HepG2 (cell line): ENCODE measurements around the gene ASCC3. TPM values are rescaled to one million over a fixed set of nuclear protein-coding genes. Genes with fewer than 3 reads are reported as not detected.

Source experiments
- ATAC-seq: fragments of 200-7000 bp; cut with Tn5 transposase; 3 replicates; pipeline ENCODE4 v1.9.1; 2020; ENCODE audit warnings: mild to moderate bottlenecking, moderate library complexity
- BruUV-seq: library from RNA; stranded (reverse); fragments of 400-500 nt; replicated peaks from 2 replicates; lab custom pipeline; 2021; lab: Mats Ljungman, UMichigan
- CTCF ChIA-PET: fragments of 300-600 bp; formaldehyde crosslinking; extraction: SDS; loops from one replicate; lab custom pipeline; 2021; ENCODE audit warnings: low total read pairs, inconsistent platforms, low intra/inter-chr PET ratio; lab: Yijun Ruan, JAX
- POLR2A ChIA-PET: fragments of 350-600 bp; sonication (Branson Sonifier 250); formaldehyde crosslinking; loops from one replicate; lab custom pipeline; 2020; ENCODE audit warnings: antibody characterized with exemption, inconsistent platforms; lab: Yijun Ruan, JAX
- DNase-seq: peaks from one replicate; pipeline ENCODE4 v3.0.0-alpha.2; 2015; ENCODE audit warnings: low spot score
- FAIRE-seq: peaks from 3 replicates; lab custom pipeline; 2011; peaks lifted over from hg19 to GRCh38; lab: Jason Lieb, UNC
- H2AFZ ChIP-seq: one replicate; pipeline ENCODE4 v1.6.1; 2011; ENCODE audit warnings: low read length, inconsistent platforms
- H3K27ac ChIP-seq: fragments of 300-600 bp; 3 replicates; pipeline ENCODE4 v1.8.0; 2011; ENCODE audit warnings: mixed run types, mild to moderate bottlenecking, mixed read lengths, low read length, inconsistent platforms; ENCODE audit not compliant: insufficient read depth; ENCODE audit errors: extremely low read length
- H3K27me3 ChIP-seq, 2 experiments: fragments of 200-600 bp in 1 of 2; 2 replicates in 1 of 2; 3 replicates in 1 of 2; pipeline versions ENCODE4 v1.6.0 to v1.8.0; 2011; ENCODE audit warnings: low read length in 2 of 2, mild to moderate bottlenecking in 2 of 2, moderate library complexity in 2 of 2, inconsistent platforms in 1 of 2; ENCODE audit not compliant: insufficient read depth in 2 of 2, control insufficient read depth in 1 of 2
- H3K36me3 ChIP-seq, 2 experiments: fragments of 200-600 bp in 1 of 2; replicated peaks in 1 of 2; 2 replicates in 1 of 2; 3 replicates in 1 of 2; pipeline versions ENCODE4 v1.5.1 to v1.8.0; 2011; ENCODE audit warnings: low read length in 2 of 2, inconsistent platforms in 1 of 2; ENCODE audit not compliant: insufficient read depth in 2 of 2, control insufficient read depth in 1 of 2
- H3K4me1 ChIP-seq: 2 replicates; pipeline ENCODE4 v1.5.1; 2012; ENCODE audit warnings: low read length, inconsistent platforms; ENCODE audit not compliant: insufficient read depth
- H3K4me2 ChIP-seq: 2 replicates; pipeline ENCODE4 v1.6.0; 2011; ENCODE audit warnings: low read depth, low read length, inconsistent platforms
- H3K4me3 ChIP-seq, 3 experiments: fragments of 200-600 bp in 1 of 3; sonication (generic), shearing (Covaris generic) in 1 of 3; replicated peaks in 1 of 3; 2 replicates each; pipeline ENCODE4 v1.5.1; 2011 to 2016; ENCODE audit warnings: low read length in 3 of 3, inconsistent platforms in 2 of 3, low read depth in 2 of 3, mild to moderate bottlenecking in 2 of 3, control low read depth in 1 of 3, mixed read lengths in 1 of 3; ENCODE audit not compliant: insufficient read depth in 1 of 3
- H3K79me2 ChIP-seq: one replicate; pipeline ENCODE4 v1.6.1; 2011; ENCODE audit warnings: low read length, inconsistent platforms; ENCODE audit not compliant: insufficient read depth
- H3K9ac ChIP-seq: 2 replicates; pipeline ENCODE4 v1.6.0; 2011; ENCODE audit warnings: mild to moderate bottlenecking, low read depth, low read length, inconsistent platforms; ENCODE audit not compliant: insufficient read depth
- H3K9me3 ChIP-seq: 2 replicates; pipeline ENCODE4 v1.5.1; 2012; ENCODE audit warnings: mild to moderate bottlenecking, low read length
- H4K20me1 ChIP-seq: 2 replicates; pipeline ENCODE4 v1.6.0; 2011; ENCODE audit warnings: inconsistent platforms, mild to moderate bottlenecking, low read length, moderate library complexity; ENCODE audit not compliant: insufficient read depth
- ESRRA ChIP-seq: sonication (generic); formaldehyde crosslinking; IDR thresholded peaks from 2 replicates; pipeline ENCODE4 v1.5.1; 2020; ENCODE audit warnings: mild to moderate bottlenecking, low read depth, missing genetic modification reagents
- FOXJ3 ChIP-seq: sonication (generic); formaldehyde crosslinking; IDR thresholded peaks from 2 replicates; pipeline ENCODE4 v1.4.0; 2020; ENCODE audit warnings: missing genetic modification reagents, mild to moderate bottlenecking, borderline replicate concordance
- HNF4G ChIP-seq, 2 experiments: sonication (generic) in 1 of 2; formaldehyde crosslinking in 1 of 2; IDR thresholded peaks; 2 replicates each; pipeline versions ENCODE4 v1.4.0 to v1.6.1; 2011 to 2020; ENCODE audit warnings: borderline replicate concordance in 2 of 2, low read depth in 2 of 2, mild to moderate bottlenecking in 2 of 2, low read length in 1 of 2, missing genetic modification reagents in 1 of 2, moderate library complexity in 1 of 2
- HNRNPUL1 ChIP-seq: fragments of 200-400 bp; formaldehyde crosslinking; IDR thresholded peaks from 2 replicates; pipeline ENCODE4 v1.6.1; 2017; ENCODE audit warnings: low read depth, mild to moderate bottlenecking, low read length, moderate library complexity
- IKZF4 ChIP-seq: sonication (generic); formaldehyde crosslinking; IDR thresholded peaks from 2 replicates; pipeline ENCODE4 v1.5.1; 2020; ENCODE audit warnings: borderline replicate concordance, mild to moderate bottlenecking, low read depth, missing genetic modification reagents; ENCODE audit errors: not compliant biosample characterization
- IRF1 ChIP-seq: sonication (generic); formaldehyde crosslinking; IDR thresholded peaks from 2 replicates; pipeline ENCODE4 v1.4.0; 2020; ENCODE audit warnings: low read depth, mild to moderate bottlenecking, missing genetic modification reagents
- JARID2 ChIP-seq: sonication (generic); formaldehyde crosslinking; IDR thresholded peaks from 2 replicates; pipeline ENCODE4 v1.8.1; 2023; ENCODE audit warnings: missing genetic modification reagents, inconsistent platforms; ENCODE audit not compliant: insufficient replicate concordance
- KLF15 ChIP-seq: sonication (generic); formaldehyde crosslinking; IDR thresholded peaks from 2 replicates; pipeline ENCODE4 v1.8.1; 2023; ENCODE audit warnings: borderline replicate concordance, mild to moderate bottlenecking, inconsistent platforms, missing genetic modification reagents, mixed read lengths
- MXD3 ChIP-seq: IDR thresholded peaks from 2 replicates; pipeline ENCODE4 v1.6.1; 2016; ENCODE audit warnings: mild to moderate bottlenecking, missing biosample characterization, missing genetic modification reagents
- RELA ChIP-seq: sonication (generic); formaldehyde crosslinking; IDR thresholded peaks from 2 replicates; pipeline ENCODE4 v1.4.0; 2020; ENCODE audit warnings: missing genetic modification reagents
- SCMH1 ChIP-seq: sonication (generic); formaldehyde crosslinking; IDR thresholded peaks from 2 replicates; pipeline ENCODE4 v1.9.0; 2021; ENCODE audit warnings: missing genetic modification reagents, mild to moderate bottlenecking, borderline replicate concordance
- SOX13 ChIP-seq, 3 experiments: fragments of 450-650 bp in 1 of 3; sonication (generic) in 1 of 3; formaldehyde crosslinking in 1 of 3; IDR thresholded peaks in 2 of 3; conservative IDR thresholded peaks in 1 of 3; 2 replicates each; pipeline versions ENCODE4 v1.5.0 to v1.6.1; 2016 to 2020; ENCODE audit warnings: antibody characterized with exemption in 1 of 3, mild to moderate bottlenecking in 1 of 3, missing compliant biosample characterization in 1 of 3, missing genetic modification reagents in 1 of 3, moderate library complexity in 1 of 3
- SRY ChIP-seq: sonication (generic); formaldehyde crosslinking; IDR thresholded peaks from 2 replicates; pipeline ENCODE4 v1.8.0; 2022; ENCODE audit warnings: mild to moderate bottlenecking, missing genetic modification reagents
- ZBTB33 ChIP-seq: sonication (generic); formaldehyde crosslinking; IDR thresholded peaks from 2 replicates; pipeline ENCODE4 v1.4.0; 2020; ENCODE audit warnings: missing genetic modification reagents
- ZNF292 ChIP-seq: sonication (generic); formaldehyde crosslinking; IDR thresholded peaks from 2 replicates; pipeline ENCODE4 v1.8.1; 2022; ENCODE audit warnings: mild to moderate bottlenecking, low read depth, missing genetic modification reagents, borderline replicate concordance
- ZNF317 ChIP-seq: sonication (generic); formaldehyde crosslinking; IDR thresholded peaks from 2 replicates; pipeline ENCODE4 v1.5.0; 2020; ENCODE audit warnings: mild to moderate bottlenecking, missing genetic modification reagents
- ZNF432 ChIP-seq: sonication (generic); formaldehyde crosslinking; IDR thresholded peaks from 2 replicates; pipeline ENCODE4 v1.5.0; 2020; ENCODE audit warnings: missing genetic modification reagents, mild to moderate bottlenecking, borderline replicate concordance
- ZNF512 ChIP-seq: sonication (generic); formaldehyde crosslinking; IDR thresholded peaks from 2 replicates; pipeline ENCODE4 v1.4.0; 2020; ENCODE audit warnings: mild to moderate bottlenecking, missing genetic modification reagents
- ZNF549 ChIP-seq: sonication (generic); formaldehyde crosslinking; IDR thresholded peaks from 2 replicates; pipeline ENCODE4 v1.5.0; 2020; ENCODE audit warnings: missing genetic modification reagents
- ZSCAN20 ChIP-seq: sonication (generic); formaldehyde crosslinking; IDR thresholded peaks from 2 replicates; pipeline ENCODE4 v1.4.0; 2020; ENCODE audit warnings: missing genetic modification reagents, mild to moderate bottlenecking, borderline replicate concordance
- WGBS: methylation state at CpG from one replicate; pipeline ENCODE4 v1.1.6; 2017; ENCODE audit warnings: low lambda C conversion rate; 5-methylcytosine and 5-hydroxymethylcytosine counted together
- in situ Hi-C: cut with HindIII; loops from 2 replicates; pipeline ENCODE4 v1.10.0; 2017; ENCODE audit warnings: low pct_unique_long_range_greater_than_20kb; ENCODE audit not compliant: extremely low pct_ligation_motif_present
- intact Hi-C: fragments of 100-400 bp; cut with micrococcal nuclease; formaldehyde crosslinking; loops from one replicate; pipeline ENCODE4 v1.10.0; 2022; ENCODE audit not compliant: unreplicated experiment
- polyA plus RNA-seq, 8 experiments: library from polyadenylated mRNA; depleted of rRNA in 3 of 8; stranded (reverse) in 7 of 8; unstranded in 1 of 8; fragments of >200 nt; fragmentation: Illumina TruSeq in 4 of 8; extraction: Trizol in 4 of 8; gene quantifications; 2 replicates each; pipeline versions ENCODE4 v1.2.1 to v1.2.3, GENCODE V29; 2011 to 2016; ENCODE audit warnings: low read depth in 4 of 8, missing spikeins in 1 of 8, mixed read lengths in 1 of 8; ENCODE audit not compliant: insufficient read depth in 1 of 8
- total RNA-seq, 5 experiments: library from RNA; depleted of rRNA; stranded (reverse); fragments of >200 nt; fragmentation: Illumina TruSeq; extraction: Trizol; gene quantifications; 2 replicates each; pipeline ENCODE4 v1.2.3, GENCODE V29; 2016; ENCODE audit warnings: low read depth in 1 of 5

ASCC3 gene
- total and polyA plus RNA-seq, 2 of the 13 experiments (the other 11 are each of a cell fraction or from before 2014, with no cell fraction given), result 23.1 to 55.7 TPM

DNA sequence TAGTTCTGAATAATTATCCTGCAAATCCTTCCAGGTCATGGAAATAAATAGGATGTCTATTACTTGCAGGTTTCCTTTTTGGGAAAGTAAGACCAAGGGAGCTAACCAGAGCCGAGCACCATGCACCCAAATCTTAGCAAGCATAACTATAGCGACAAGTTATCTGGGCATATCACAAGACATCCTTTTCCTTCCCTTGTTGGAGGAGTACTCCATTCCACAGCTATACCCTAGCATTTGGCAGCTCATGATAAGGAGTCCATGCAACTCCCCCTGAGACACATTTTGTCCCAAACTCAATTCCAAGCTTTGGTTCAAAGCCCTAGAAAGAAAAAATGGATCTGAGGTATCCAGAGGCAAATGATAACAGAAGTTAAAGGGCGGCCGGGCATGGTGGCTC is 16.5 kb upstream of the ASCC3 start:
- no peak for FAIRE-seq

More for the DNA sequence above, 16.5 kb upstream of the ASCC3 start:
- ChIA-PET POLR2A (no interaction called here), CTCF (no interaction called here)
- no peak overlapping the region for H3K9ac ChIP-seq
- H4K20me1 ChIP-seq, result no peaks in the 10 kb centered on the region
- intact Hi-C loops, result no loop called here
- H3K4me2 ChIP-seq, result no peak overlapping the region
- no peak overlapping the region for H3K27ac ChIP-seq
- no peaks in the 10 kb centered on the region for H3K36me3 ChIP-seq
- no peaks in the 10 kb centered on the region for H3K27me3 ChIP-seq
- DNase-seq (no peak), ATAC-seq (no peak)
- no peak for TF ChIP-seq ZNF512 (CRISPR knock-in tag)
- TF ChIP-seq FOXJ3 (CRISPR knock-in tag), result no peak
- TF ChIP-seq SOX13 (IDR thresholded peaks at IDR 0.05), result no peak
- no peak for TF ChIP-seq SOX13 (CRISPR knock-in tag; conservative IDR thresholded peaks at IDR 0.05 in 1 of 2, IDR thresholded peaks at IDR 0.05 in 1 of 2)
- TF ChIP-seq SCMH1 (CRISPR knock-in tag), result no peak
- TF ChIP-seq HNRNPUL1, result no peak
- TF ChIP-seq ZNF292 (CRISPR knock-in tag), result no peak
- no peak for TF ChIP-seq ZNF317 (CRISPR knock-in tag)
- no peak for TF ChIP-seq MXD3 (CRISPR knock-in tag)
- TF ChIP-seq ZNF549 (CRISPR knock-in tag), result no peak
- TF ChIP-seq ZSCAN20 (CRISPR knock-in tag), result no peak
- no peak for TF ChIP-seq ZBTB33
- TF ChIP-seq SRY (CRISPR knock-in tag), result no peak
- TF ChIP-seq RELA (CRISPR knock-in tag), result no peak
- no peak for TF ChIP-seq HNF4G (IDR thresholded peaks at IDR 0.05; ENCODE audit: borderline replicate concordance, low read depth, low read length)
- TF ChIP-seq HNF4G (CRISPR knock-in tag; IDR thresholded peaks at IDR 0.05; ENCODE audit: borderline replicate concordance, low read depth), result no peak
- TF ChIP-seq JARID2 (CRISPR knock-in tag), result no peak
- no peak for TF ChIP-seq KLF15
- TF ChIP-seq IKZF4 (CRISPR knock-in tag), result no peak
- TF ChIP-seq ESRRA (CRISPR knock-in tag), result no peak
- no peak for TF ChIP-seq ZNF432 (CRISPR knock-in tag)
- no peak for TF ChIP-seq IRF1 (CRISPR knock-in tag)
- no peaks in the 10 kb centered on the region for H3K79me2 ChIP-seq
- in situ Hi-C loops, result no loop called here
- no peaks in the 10 kb centered on the region for H3K9me3 ChIP-seq
- 74% methylated on average over 4 of the region's 4 CpGs for WGBS
- peaks cover 8% of the 10 kb centered on the region for H3K4me1 ChIP-seq
- BruUV-seq, result no TSS peak
- no peak overlapping the region for H3K4me3 ChIP-seq
- H2AFZ ChIP-seq, result no peak overlapping the region
